ENCODE data around the gene TIGD2. TPM values are rescaled to one million over a fixed set of nuclear protein-coding genes. Genes with fewer than 3 reads are reported as not detected.

Gene TIGD2
- total RNA-seq, 4 donors from 2014 or later: 2.1 to 2.5 (median 2.4) TPM

- H3K4me3 ChIP-seq: no peak overlapping the region
- TF ChIP-seq EP300 (IDR thresholded peaks at IDR 0.05): no peak
- no peak for TF ChIP-seq POLR2A (IDR thresholded peaks at IDR 0.05; ENCODE audit: low read depth)
- TF ChIP-seq, protein P1, sequence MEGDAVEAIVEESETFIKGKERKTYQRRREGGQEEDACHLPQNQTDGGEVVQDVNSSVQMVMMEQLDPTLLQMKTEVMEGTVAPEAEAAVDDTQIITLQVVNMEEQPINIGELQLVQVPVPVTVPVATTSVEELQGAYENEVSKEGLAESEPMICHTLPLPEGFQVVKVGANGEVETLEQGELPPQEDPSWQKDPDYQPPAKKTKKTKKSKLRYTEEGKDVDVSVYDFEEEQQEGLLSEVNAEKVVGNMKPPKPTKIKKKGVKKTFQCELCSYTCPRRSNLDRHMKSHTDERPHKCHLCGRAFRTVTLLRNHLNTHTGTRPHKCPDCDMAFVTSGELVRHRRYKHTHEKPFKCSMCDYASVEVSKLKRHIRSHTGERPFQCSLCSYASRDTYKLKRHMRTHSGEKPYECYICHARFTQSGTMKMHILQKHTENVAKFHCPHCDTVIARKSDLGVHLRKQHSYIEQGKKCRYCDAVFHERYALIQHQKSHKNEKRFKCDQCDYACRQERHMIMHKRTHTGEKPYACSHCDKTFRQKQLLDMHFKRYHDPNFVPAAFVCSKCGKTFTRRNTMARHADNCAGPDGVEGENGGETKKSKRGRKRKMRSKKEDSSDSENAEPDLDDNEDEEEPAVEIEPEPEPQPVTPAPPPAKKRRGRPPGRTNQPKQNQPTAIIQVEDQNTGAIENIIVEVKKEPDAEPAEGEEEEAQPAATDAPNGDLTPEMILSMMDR (IDR thresholded peaks at IDR 0.05): peak; percentile 56 to 80 (median 70)
- TF ChIP-seq POLR2AphosphoS5 (IDR thresholded peaks at IDR 0.05): no peak
- DNase-seq (ENCODE audit: extremely low spot score): no peak
- H3K4me1 ChIP-seq: no peaks in the 10 kb centered on the region
- H3K27ac ChIP-seq (replicated peaks in 1 of 4): no peak overlapping the region
- no peaks in the 10 kb centered on the region for H3K27me3 ChIP-seq
- intact Hi-C loops (cut with DNase I): no loop called here
- H3K36me3 ChIP-seq: no peaks in the 10 kb centered on the region
- H3K9me3 ChIP-seq: no peaks in the 10 kb centered on the region
- WGBS: 2% methylated on average over 2 of the region's 2 CpGs
These were observed 47.7 kb downstream of the TIGD2 start for GRCh38 chr4:89158884-89159503.

DNA sequence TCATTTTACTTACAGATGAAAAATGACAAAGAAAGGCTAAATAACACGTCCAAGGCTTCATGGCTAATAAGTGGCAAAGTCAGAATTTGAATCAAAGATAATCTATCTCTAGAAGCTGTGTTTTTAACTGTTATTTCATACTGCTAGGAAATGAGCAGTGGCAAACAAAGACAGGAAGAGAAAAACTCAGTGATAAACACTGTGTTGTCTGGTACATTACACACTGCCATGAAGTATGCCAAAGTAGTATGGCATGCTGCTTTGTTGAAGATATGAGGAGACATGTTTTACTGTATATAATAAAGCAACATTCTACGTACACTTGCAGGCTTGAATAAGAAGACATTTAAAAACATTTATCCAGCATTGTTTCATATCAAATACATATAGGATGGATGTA lies 49.5 kb downstream of the TIGD2 start:
- TF ChIP-seq POLR2AphosphoS5 (IDR thresholded peaks at IDR 0.05) (no peak), POLR2A (IDR thresholded peaks at IDR 0.05; ENCODE audit: low read depth) (no peak), EP300 (IDR thresholded peaks at IDR 0.05) (no peak)
- no peaks in the 10 kb centered on the region for H3K36me3 ChIP-seq
- no peak overlapping the region for H3K4me3 ChIP-seq
- DNase-seq (ENCODE audit: extremely low spot score): no peak
- 73% methylated on average over 2 of the region's 2 CpGs for whole genome bisulfite sequencing
- intact Hi-C loops (cut with DNase I): loop anchor here (10.0 kb wide), 1 partner anchor 274 kb away; no protein-coding TSS in a partner anchor
- no peaks in the 10 kb centered on the region for H3K27me3 ChIP-seq
- H3K9me3 ChIP-seq: no peaks in the 10 kb centered on the region
- no peak overlapping the region for H3K27ac ChIP-seq (replicated peaks in 1 of 4)
- no peaks in the 10 kb centered on the region for H3K4me1 ChIP-seq

DNA sequence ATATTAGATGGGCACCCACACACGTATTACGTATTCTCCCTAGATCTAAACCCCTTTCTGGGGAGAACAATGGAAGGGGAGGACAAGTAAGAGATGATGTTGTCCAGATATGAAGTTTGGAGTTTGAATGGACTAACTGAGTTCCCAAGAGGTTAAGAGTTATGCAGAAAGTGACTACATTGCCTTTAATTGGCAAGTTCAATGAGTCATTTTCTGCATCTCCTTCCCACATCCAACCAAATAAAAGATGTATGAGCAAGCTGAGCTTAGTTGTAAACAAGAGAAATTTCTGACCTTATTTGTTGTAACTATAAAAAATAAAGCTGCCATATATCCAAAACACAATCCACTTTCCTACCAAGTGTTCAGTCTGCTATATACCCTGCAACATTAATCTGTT lies 50.5 kb downstream of the TIGD2 start:
- H3K27me3 ChIP-seq: no peaks in the 10 kb centered on the region
- intact Hi-C loops (cut with DNase I): loop anchor here (10.0 kb wide), 1 partner anchor 273 kb away; no protein-coding TSS in a partner anchor
- H3K36me3 ChIP-seq: no peaks in the 10 kb centered on the region
- no peak for TF ChIP-seq EP300 (IDR thresholded peaks at IDR 0.05)
- TF ChIP-seq, protein P1 (IDR thresholded peaks at IDR 0.05): no peak
- H3K27ac ChIP-seq (replicated peaks in 1 of 4): no peak overlapping the region
- WGBS: 88% methylated on average over 2 of the region's 2 CpGs
- H3K4me3 ChIP-seq: no peak overlapping the region
- DNase-seq (ENCODE audit: extremely low spot score): no peak
- no peaks in the 10 kb centered on the region for H3K9me3 ChIP-seq
- H3K4me1 ChIP-seq: no peaks in the 10 kb centered on the region

DNA sequence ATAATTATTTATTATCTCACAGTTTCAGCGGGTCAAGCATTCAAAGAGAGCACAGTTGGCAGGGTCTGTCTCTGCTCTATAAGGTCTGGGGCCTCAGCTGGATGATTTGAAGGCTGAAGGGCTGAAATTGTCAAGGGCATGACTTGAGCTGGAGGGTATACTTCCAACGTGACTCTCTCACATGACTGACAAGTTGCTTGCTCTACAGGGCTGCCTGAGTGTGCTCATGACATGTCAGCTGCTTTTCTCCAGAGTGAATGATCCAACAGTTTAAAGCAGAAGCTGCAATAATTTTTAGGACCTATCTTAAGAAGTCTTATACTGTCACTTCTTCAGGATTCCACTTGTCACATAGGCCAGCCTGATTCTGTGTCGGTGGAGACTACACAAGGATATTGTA lies 51.2 kb downstream of the TIGD2 start:
- 77% methylated on average over 3 of the region's 3 CpGs for WGBS
- Histone ChIP-seq H3K4me3 (no peak overlapping the region), H3K4me1 (no peaks in the 10 kb centered on the region), H3K27ac (replicated peaks in 1 of 4) (no peak overlapping the region), H3K27me3 (no peaks in the 10 kb centered on the region), H3K9me3 (no peaks in the 10 kb centered on the region), H3K36me3 (no peaks in the 10 kb centered on the region)
- DNase-seq (ENCODE audit: extremely low spot score): no peak
- intact Hi-C loops (cut with DNase I): loop anchor here (10.0 kb wide), 1 partner anchor 272 kb away; no protein-coding TSS in a partner anchor
- TF ChIP-seq, protein P1 (IDR thresholded peaks at IDR 0.05): no peak
- TF ChIP-seq POLR2A (IDR thresholded peaks at IDR 0.05; ENCODE audit: low read depth): no peak
- no peak for TF ChIP-seq EP300 (IDR thresholded peaks at IDR 0.05)
- TF ChIP-seq POLR2AphosphoS5 (IDR thresholded peaks at IDR 0.05): no peak

DNA sequence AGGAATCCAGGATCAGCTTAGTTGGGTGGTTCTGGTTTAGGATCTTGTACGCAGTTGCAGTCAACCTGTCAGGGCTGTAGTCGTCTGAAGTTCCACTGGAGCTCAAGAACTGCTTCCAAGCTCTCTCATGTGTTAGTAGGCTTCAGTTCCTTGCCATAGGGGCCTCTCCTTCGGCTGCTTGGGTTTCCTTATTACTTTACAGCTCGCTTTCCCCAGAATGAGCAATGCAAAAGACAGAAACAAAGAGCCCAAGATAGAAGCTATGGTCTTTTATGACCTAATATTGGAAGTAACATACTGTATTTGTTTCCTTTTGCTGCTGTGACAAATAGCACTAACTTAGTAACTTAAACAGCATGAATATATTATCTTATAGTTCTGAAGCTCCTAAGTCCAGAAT lies 51.7 kb downstream of the TIGD2 start:
- Histone ChIP-seq H3K4me3 (no peak overlapping the region), H3K4me1 (no peaks in the 10 kb centered on the region), H3K27ac (replicated peaks in 1 of 4) (no peak overlapping the region), H3K9me3 (no peaks in the 10 kb centered on the region), H3K36me3 (no peaks in the 10 kb centered on the region), H3K27me3 (no peaks in the 10 kb centered on the region)
- intact Hi-C loops (cut with DNase I): loop anchor here (10.0 kb wide), 1 partner anchor 272 kb away; no protein-coding TSS in a partner anchor
- no peak for DNase-seq (ENCODE audit: extremely low spot score)
- TF ChIP-seq POLR2A (IDR thresholded peaks at IDR 0.05; ENCODE audit: low read depth): no peak
- no peak for TF ChIP-seq POLR2AphosphoS5 (IDR thresholded peaks at IDR 0.05)
- no peak for TF ChIP-seq EP300 (IDR thresholded peaks at IDR 0.05)
- TF ChIP-seq, protein P1 (IDR thresholded peaks at IDR 0.05): no peak
- WGBS: 89% methylated on average over 4 of the region's 4 CpGs

Data from esophagus muscularis mucosa (tissue), 4 donors.